GM12891 (cell line): Measurements from ENCODE around the gene TMEM205.

Experiments
- PAX5 ChIP-seq: IDR thresholded peaks from 2 replicates; pipeline ENCODE4 v1.6.1; 2011; ENCODE audit warnings: low read length, moderate library complexity, mild to moderate bottlenecking; ENCODE audit not compliant: insufficient read depth, severe bottlenecking
- POLR2A ChIP-seq: IDR thresholded peaks from 2 replicates; pipeline ENCODE4 v1.6.1; 2011; ENCODE audit warnings: low read depth, low read length, control low read depth
- POLR2AphosphoS5 ChIP-seq: IDR thresholded peaks from 2 replicates; pipeline ENCODE4 v1.6.1; 2011; ENCODE audit warnings: low read depth, low read length, control low read depth
- TAF1 ChIP-seq: IDR thresholded peaks from 2 replicates; pipeline ENCODE4 v1.6.1; 2011; ENCODE audit warnings: low read depth, low read length, control low read depth

DNA sequence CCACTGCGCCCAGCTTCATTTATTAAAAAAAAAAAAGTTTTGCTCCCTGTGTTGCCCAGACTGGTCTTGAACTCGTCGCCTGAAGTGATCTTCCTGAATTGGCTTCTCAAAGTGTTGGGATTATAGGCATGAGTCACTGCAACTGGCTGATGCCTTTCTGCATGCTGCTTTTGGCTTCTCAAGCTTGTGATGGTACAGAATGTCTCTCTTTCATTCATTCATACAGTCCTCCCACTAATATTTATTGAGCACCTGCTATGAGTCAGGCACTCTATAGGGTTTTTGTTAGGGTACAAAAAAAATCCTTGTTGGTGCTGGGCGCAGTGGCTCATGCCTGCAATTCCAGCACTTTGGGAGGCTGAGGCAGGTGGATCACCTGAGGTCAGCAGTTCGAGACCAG, 41.1 kb downstream of the TMEM205 start:
- no peak for TF ChIP-seq POLR2AphosphoS5
- TF ChIP-seq POLR2A = no peak
- TF ChIP-seq PAX5 = no peak
- no peak for TF ChIP-seq TAF1
